IMR-90 (cell line): ENCODE data around the gene PADI6. TPM values are rescaled to one million over a fixed set of nuclear protein-coding genes. Genes with fewer than 3 reads are reported as not detected.

ENCODE experiments used
- ATAC-seq: fragments of 200-7000 bp; cut with Tn5 transposase; 2 replicates; pipeline ENCODE4 v1.9.1; 2020; ENCODE audit warnings: low read depth, mild to moderate bottlenecking, moderate library complexity
- BruUV-seq: library from RNA; stranded (reverse); fragments of 400-500 nt; replicated peaks from 2 replicates; lab custom pipeline; 2021; lab: Mats Ljungman, UMichigan
- CTCF ChIA-PET: fragments of 300-600 bp; formaldehyde crosslinking; extraction: SDS; loops from one replicate; lab custom pipeline; 2021; ENCODE audit warnings: antibody characterized with exemption; lab: Yijun Ruan, JAX
- POLR2A ChIA-PET: fragments of 300-600 bp; sonication (Branson Sonifier 250); formaldehyde crosslinking; loops from one replicate; lab custom pipeline; 2022; ENCODE audit warnings: antibody characterized with exemption; ENCODE audit not compliant: unreplicated experiment; lab: Charles Lee
- DNase-seq: peaks from one replicate; pipeline ENCODE4 v3.0.0; 2013
- H2AFZ ChIP-seq: replicated peaks from 2 replicates; pipeline ENCODE3; 2013; ENCODE audit warnings: low read length, mild to moderate bottlenecking; ENCODE audit not compliant: poor library complexity
- H2AK5ac ChIP-seq: 2 replicates; pipeline ENCODE4 v1.6.1; 2013; ENCODE audit warnings: low read depth, low read length, inconsistent platforms
- H2AK9ac ChIP-seq: replicated peaks from 2 replicates; pipeline ENCODE3; 2013; ENCODE audit warnings: mild to moderate bottlenecking, low read depth, low read length, moderate library complexity; ENCODE audit not compliant: poor library complexity
- H2BK120ac ChIP-seq: 2 replicates; pipeline ENCODE4 v1.6.1; 2013; ENCODE audit warnings: low read depth, low read length, inconsistent platforms
- H2BK15ac ChIP-seq: 3 replicates; pipeline ENCODE4 v1.6.1; 2013; ENCODE audit warnings: low read depth, low read length, inconsistent platforms
- H2BK20ac ChIP-seq: 2 replicates; pipeline ENCODE4 v1.6.1; 2013; ENCODE audit warnings: low read depth, mild to moderate bottlenecking, inconsistent platforms, low read length, moderate library complexity
- H2BK5ac ChIP-seq: 2 replicates; pipeline ENCODE4 v1.6.1; 2013; ENCODE audit warnings: mild to moderate bottlenecking, low read depth, low read length, inconsistent platforms; ENCODE audit not compliant: poor library complexity, severe bottlenecking
- H3K14ac ChIP-seq: replicated peaks from 2 replicates; pipeline ENCODE4 v1.6.1; 2013; ENCODE audit warnings: low read depth, low read length, inconsistent platforms
- H3K18ac ChIP-seq: 2 replicates; pipeline ENCODE4 v1.6.1; 2013; ENCODE audit warnings: low read depth, low read length, control low read depth
- H3K23ac ChIP-seq: 2 replicates; pipeline ENCODE4 v1.6.1; 2013; ENCODE audit warnings: low read depth, low read length, inconsistent platforms
- H3K27ac ChIP-seq: 2 replicates; pipeline ENCODE4 v1.5.1; 2013; ENCODE audit warnings: mild to moderate bottlenecking, control low read depth, low read length; ENCODE audit not compliant: insufficient read depth
- H3K27me3 ChIP-seq: 2 replicates; pipeline ENCODE4 v1.6.1; 2013; ENCODE audit warnings: low read length; ENCODE audit not compliant: control insufficient read depth, insufficient read depth
- H3K36me3 ChIP-seq: 2 replicates; pipeline ENCODE4 v1.6.1; 2013; ENCODE audit warnings: low read length, mixed read lengths; ENCODE audit not compliant: control insufficient read depth, insufficient read depth
- H3K4ac ChIP-seq: 2 replicates; pipeline ENCODE4 v1.6.1; 2013; ENCODE audit warnings: low read depth, low read length, inconsistent platforms
- H3K4me1 ChIP-seq: 2 replicates; pipeline ENCODE4 v1.6.1; 2013; ENCODE audit warnings: low read length, mixed read lengths; ENCODE audit not compliant: control insufficient read depth, insufficient read depth
- H3K4me2 ChIP-seq: 2 replicates; pipeline ENCODE4 v1.6.1; 2013; ENCODE audit warnings: low read depth, mild to moderate bottlenecking, control low read depth, low read length, moderate library complexity
- H3K4me3 ChIP-seq: 2 replicates; pipeline ENCODE4 v1.5.1; 2013; ENCODE audit warnings: low read depth, mild to moderate bottlenecking, control low read depth, low read length, moderate library complexity; ENCODE audit not compliant: insufficient read depth
- H3K56ac ChIP-seq: 2 replicates; pipeline ENCODE4 v1.6.1; 2013; ENCODE audit warnings: low read length, inconsistent platforms; ENCODE audit not compliant: insufficient read depth; ENCODE audit errors: extremely low read depth
- H3K79me1 ChIP-seq, 2 experiments: 2 replicates each; pipeline ENCODE4 v1.6.1; 2013; ENCODE audit warnings: low read length in 2 of 2, inconsistent platforms in 1 of 2, low read depth in 1 of 2
- H3K9ac ChIP-seq: 2 replicates; pipeline ENCODE4 v1.6.1; 2013; ENCODE audit warnings: low read depth, low read length, control low read depth
- H3K9me1 ChIP-seq: 2 replicates; pipeline ENCODE4 v1.6.1; 2013; ENCODE audit warnings: low read length, inconsistent platforms; ENCODE audit not compliant: insufficient read depth
- H3K9me3 ChIP-seq: 2 replicates; pipeline ENCODE4 v1.6.1; 2013; ENCODE audit warnings: low read length; ENCODE audit not compliant: control insufficient read depth, insufficient read depth
- H4K20me1 ChIP-seq: 2 replicates; pipeline ENCODE4 v1.6.1; 2013; ENCODE audit warnings: low read length, inconsistent platforms; ENCODE audit not compliant: insufficient read depth
- H4K5ac ChIP-seq: 2 replicates; pipeline ENCODE4 v1.6.1; 2013; ENCODE audit warnings: mild to moderate bottlenecking, low read depth, low read length, control low read depth
- H4K8ac ChIP-seq, 2 experiments: 2 replicates each; pipeline ENCODE4 v1.6.1; 2013; ENCODE audit warnings: low read depth in 2 of 2, low read length in 2 of 2, control low read depth in 1 of 2, inconsistent platforms in 1 of 2
- H4K91ac ChIP-seq: 2 replicates; pipeline ENCODE4 v1.6.1; 2013; ENCODE audit warnings: low read depth, low read length, inconsistent platforms; ENCODE audit not compliant: insufficient read depth
- BHLHE40 ChIP-seq: fragments of 150-350 bp; IDR thresholded peaks from 2 replicates; pipeline ENCODE4 v1.6.1; 2016; ENCODE audit warnings: mild to moderate bottlenecking, low read depth, low read length
- CEBPB ChIP-seq: IDR thresholded peaks from 2 replicates; pipeline ENCODE4 v1.6.1; 2012; ENCODE audit warnings: low read depth, low read length, improper control_type of control experiment
- CHD1 ChIP-seq: IDR thresholded peaks from 2 replicates; pipeline ENCODE4 v1.6.1; 2012; ENCODE audit warnings: low read depth, low read length, improper control_type of control experiment
- CTCF ChIP-seq: conservative IDR thresholded peaks from 2 replicates; pipeline ENCODE4 v1.5.1; 2012; ENCODE audit warnings: mild to moderate bottlenecking, low read depth, low read length, improper control_type of control experiment
- FOS ChIP-seq: fragments of 150-350 bp; IDR thresholded peaks from 2 replicates; pipeline ENCODE4 v1.6.1; 2016; ENCODE audit warnings: low read depth, low read length
- MAFK ChIP-seq: IDR thresholded peaks from 2 replicates; pipeline ENCODE4 v1.6.1; 2012; ENCODE audit warnings: low read depth, low read length, improper control_type of control experiment
- MAZ ChIP-seq: IDR thresholded peaks from 2 replicates; pipeline ENCODE4 v1.6.1; 2012; ENCODE audit warnings: low read depth, mild to moderate bottlenecking, low read length, improper control_type of control experiment, moderate library complexity, borderline replicate concordance
- MXI1 ChIP-seq: IDR thresholded peaks from 2 replicates; pipeline ENCODE4 v1.6.1; 2012; ENCODE audit warnings: low read depth, mild to moderate bottlenecking, low read length, moderate library complexity, borderline replicate concordance
- NFE2L2 ChIP-seq: fragments of 150-350 bp; IDR thresholded peaks from 2 replicates; pipeline ENCODE4 v1.6.1; 2016; ENCODE audit warnings: low read depth, mild to moderate bottlenecking, low read length
- POLR2A ChIP-seq: IDR thresholded peaks from 2 replicates; pipeline ENCODE4 v1.6.1; 2012; ENCODE audit warnings: mild to moderate bottlenecking, low read depth, low read length
- RCOR1 ChIP-seq: IDR thresholded peaks from 2 replicates; pipeline ENCODE4 v1.6.1; 2012; ENCODE audit warnings: mild to moderate bottlenecking, low read length, improper control_type of control experiment; ENCODE audit not compliant: insufficient replicate concordance
- RFX5 ChIP-seq: IDR thresholded peaks from 2 replicates; pipeline ENCODE4 v1.8.0; 2012; ENCODE audit warnings: low read depth, mild to moderate bottlenecking, low read length, moderate library complexity
- SMC3 ChIP-seq: fragments of 150-350 bp; IDR thresholded peaks from 2 replicates; pipeline ENCODE4 v1.6.1; 2016; ENCODE audit warnings: low read depth, mild to moderate bottlenecking, antibody characterized with exemption, low read length, moderate library complexity
- USF2 ChIP-seq: fragments of 150-350 bp; IDR thresholded peaks from 2 replicates; pipeline ENCODE4 v1.6.1; 2017; ENCODE audit warnings: mild to moderate bottlenecking, antibody characterized with exemption, low read length, low read depth
- WGBS, 2 experiments: methylation state at CpG; one replicate each; pipeline versions ENCODE4 v1.1.5 to v1.1.7; 2013; ENCODE audit warnings: missing lambda C conversion rate in 2 of 2; ENCODE audit not compliant: insufficient read length in 1 of 2; ENCODE audit errors: extremely low coverage in 2 of 2; 5-methylcytosine and 5-hydroxymethylcytosine counted together
- dilution Hi-C: fragments of 300-500 bp; cut with HindIII; formaldehyde crosslinking; loops from one replicate; pipeline ENCODE4 v1.14.3; 2018; ENCODE audit warnings: low sequenced_read_pairs; ENCODE audit not compliant: unreplicated experiment
- in situ Hi-C: fragments of 300-500 bp; cut with MboI; formaldehyde crosslinking; loops from 3 replicates; pipeline ENCODE4 v1.14.3; 2019; ENCODE audit warnings: low sequenced_read_pairs, inconsistent platforms, mixed read lengths
- intact Hi-C: fragments of 100-400 bp; cut with micrococcal nuclease; formaldehyde crosslinking; loops from 2 replicates; pipeline ENCODE4 v1.10.0; 2022
- polyA plus RNA-seq, 3 experiments: library from polyadenylated mRNA; depleted of rRNA; stranded (reverse); fragments of >200 nt; gene quantifications; 2 replicates each; pipeline ENCODE4 v1.2.3, GENCODE V29; 2012; ENCODE audit warnings: low replicate concordance in 1 of 3
- total RNA-seq: library from RNA; depleted of rRNA; stranded (reverse); fragments of >200 nt; gene quantifications from 2 replicates; pipeline ENCODE4 v1.2.3, GENCODE V29; 2012

The PADI6 gene
- total and polyA plus RNA-seq, 2 of the 4 experiments (the other 2 are of a cell fraction): not detected

GRCh38 chr1:17440074-17440826 lies 68.3 kb downstream of the PADI6 start (continued):
- TF ChIP-seq RFX5 (no peak), FOS (no peak)

DNA sequence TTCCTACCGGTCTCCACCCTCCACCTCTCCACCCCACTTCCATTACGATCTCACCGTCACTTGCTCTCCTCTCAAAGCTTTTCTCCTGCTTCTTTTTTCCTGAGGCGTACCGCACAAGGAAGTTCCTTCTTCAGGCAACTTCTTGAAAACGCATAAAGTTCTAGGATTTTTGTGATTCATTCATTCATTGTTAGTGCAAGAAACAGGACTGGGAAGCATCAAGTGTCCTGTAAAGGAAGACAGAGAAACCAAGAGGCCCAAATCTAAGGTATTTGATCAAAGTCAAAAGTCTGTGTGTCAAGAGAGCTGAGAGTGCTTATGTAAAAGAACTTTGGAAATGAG lies 68.8 kb downstream of the PADI6 start:
- peak overlapping the region; percentile 89 for H3K4ac ChIP-seq
- intact Hi-C loops (no loop called here), in situ Hi-C loops (no loop called here), dilution Hi-C loops (no loop called here)
- WGBS, 2 experiments: 71% methylated on average over 1 of the region's 6 CpGs; no CpG with 5 or more reads in 1 of the 2 experiments
- peak overlapping the region; percentile 40; the same call in 1 of the 2 replicates for H4K5ac ChIP-seq
- H3K27ac ChIP-seq: no peak overlapping the region
- peak overlapping the region; percentile 91 to 92; a peak in 3 of 4 replicates for H4K8ac ChIP-seq
- H3K4me2 ChIP-seq: peak overlapping the region; percentile 79
- peak overlapping the region; percentile 71 for H2AK9ac ChIP-seq
- 0 out of 2 replicates have a peak overlapping the region, but pooled peaks have one; percentile 79 for H2BK120ac ChIP-seq
- H3K9ac ChIP-seq: 0 out of 2 replicates have a peak overlapping the region, but pooled peaks have one; percentile 90
- H4K20me1 ChIP-seq: peaks cover 12% of the 10 kb centered on the region
- H2BK5ac ChIP-seq: no peak overlapping the region
- H3K27me3 ChIP-seq: no peaks in the 10 kb centered on the region
- peaks cover 4% of the 10 kb centered on the region; the same call in 1 of the 2 replicates for H3K9me1 ChIP-seq
- peak overlapping the region; percentile 30; the same call in 1 of the 2 replicates for H3K14ac ChIP-seq
- DNase-seq: no peak
- no peak overlapping the region for H3K18ac ChIP-seq
- H3K4me1 ChIP-seq: peaks cover 22% of the 10 kb centered on the region
- peak overlapping the region; percentile 54 for H2AFZ ChIP-seq
- H2AK5ac ChIP-seq: peak overlapping the region; percentile 73
- CTCF ChIA-PET: no interaction called here
- 0 out of 2 replicates have a peak overlapping the region, but pooled peaks have one; percentile 13 for H3K56ac ChIP-seq
- H2BK15ac ChIP-seq: peak overlapping the region; percentile 46; the same call in 2 of the 3 replicates
- no TSS peak for BruUV-seq
- peak overlapping the region; percentile 76 for H3K23ac ChIP-seq
- peaks cover 7 to 22% of the 10 kb centered on the region in 2 experiments for H3K79me1 ChIP-seq
- no peaks in the 10 kb centered on the region for H3K9me3 ChIP-seq
- no peak for ATAC-seq
- POLR2A ChIA-PET: interaction anchor here (0.5 kb wide), 1 partner anchor 1060 kb away, joined by 3 read pairs; no protein-coding TSS in a partner anchor
- peak overlapping the region; percentile 71 for H4K91ac ChIP-seq
- peaks cover 2% of the 10 kb centered on the region; the same call in 1 of the 2 replicates for H3K36me3 ChIP-seq
- no peak overlapping the region for H3K4me3 ChIP-seq
- H2BK20ac ChIP-seq: no peak overlapping the region
- TF ChIP-seq SMC3 (no peak), RCOR1 (no peak), BHLHE40 (no peak), FOS (no peak), MXI1 (no peak), CTCF (no peak), MAZ (no peak), RFX5 (no peak), CEBPB (no peak), CHD1 (no peak), USF2 (no peak), NFE2L2 (no peak), POLR2A (no peak), MAFK (no peak)
